GM20000 (cell line): ENCODE data around the gene VILL.

ENCODE experiments used
- DNase-seq: peaks from one replicate; pipeline ENCODE4 v3.0.0; 2012; ENCODE audit warnings: low spot score
- CTCF ChIP-seq: IDR thresholded peaks from 2 replicates; pipeline ENCODE4 v1.5.1; 2012; ENCODE audit warnings: mild to moderate bottlenecking, control low read depth; ENCODE audit errors: extremely low read depth, missing control alignments

VILL gene

GRCh38 chr3:38054499-38055001 lies 64.0 kb downstream of the VILL start:
- no peak for TF ChIP-seq CTCF
- DNase-seq: peak; percentile 66
